Astrocyte of the cerebellum (primary cell): Measurements from ENCODE around the gene POMT2.

Source experiments
- DNase-seq: peaks from one replicate; pipeline ENCODE4 v3.0.0-alpha.2; 2011; ENCODE audit warnings: low read depth
- H3K4me3 ChIP-seq: 2 replicates; pipeline ENCODE4 v1.5.1; 2011; ENCODE audit warnings: mild to moderate bottlenecking, low read depth, low read length, moderate library complexity
- CTCF ChIP-seq: IDR thresholded peaks from 2 replicates; pipeline ENCODE4 v1.5.1; 2012; ENCODE audit warnings: low read length, low read depth, moderate library complexity, mild to moderate bottlenecking; ENCODE audit errors: missing control alignments
- in situ Hi-C: cut with HindIII; loops from 2 replicates; pipeline ENCODE4 v1.10.0; 2017; ENCODE audit warnings: low sequenced_read_pairs

Gene POMT2

DNA sequence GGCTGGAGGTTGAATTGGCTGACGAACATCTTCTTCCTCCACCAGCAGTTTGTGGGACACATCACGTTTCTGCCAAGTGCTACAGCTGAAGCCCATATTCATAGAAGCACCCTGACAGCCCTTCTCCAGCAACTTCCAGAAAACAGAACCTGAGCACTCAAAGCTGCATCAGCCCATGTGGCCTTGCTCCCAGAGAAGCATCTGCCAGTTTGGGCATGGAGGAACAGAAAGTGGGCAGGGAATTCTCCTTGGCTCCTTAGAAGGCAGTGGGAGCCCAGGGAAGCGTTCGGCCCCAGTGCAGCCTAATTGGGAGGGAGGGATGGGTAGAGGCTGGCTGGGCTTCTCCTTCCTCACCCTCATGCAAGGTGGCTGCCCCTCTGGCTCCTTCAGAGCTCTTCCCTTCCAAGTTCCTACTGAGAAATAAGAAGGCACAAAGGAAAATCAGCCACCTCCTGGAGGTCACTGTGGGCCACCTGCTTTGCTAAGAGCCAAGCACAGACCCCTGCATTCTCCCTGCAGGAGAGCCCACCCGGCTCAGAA is 45.6 kb downstream of the POMT2 start:
- DNase-seq, result no peak
- in situ Hi-C loops, result no loop called here
- no peak overlapping the region for H3K4me3 ChIP-seq
- no peak for TF ChIP-seq CTCF

DNA sequence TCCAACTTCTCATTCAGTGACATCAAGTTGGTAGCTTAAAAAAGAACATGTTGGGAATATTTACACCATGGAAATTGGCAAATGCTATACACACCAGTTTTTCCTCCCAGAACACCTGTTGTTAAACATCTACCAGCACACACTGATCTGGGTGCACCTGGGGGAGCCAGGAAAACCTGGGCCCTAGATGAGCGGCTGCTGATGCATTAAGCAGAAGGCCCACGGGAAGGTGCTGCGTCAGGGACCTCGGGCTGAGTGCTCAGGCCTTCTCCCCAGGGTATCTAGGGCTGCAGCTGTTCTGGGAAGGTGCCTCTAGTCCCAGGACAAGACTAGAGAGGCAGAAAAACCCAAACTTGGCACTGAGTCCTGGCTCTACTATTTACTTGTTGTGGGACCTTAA is 46.9 kb downstream of the POMT2 start:
- no peak overlapping the region for H3K4me3 ChIP-seq
- no peak for DNase-seq
- TF ChIP-seq CTCF, result no peak
- in situ Hi-C loops, result no loop called here

DNA sequence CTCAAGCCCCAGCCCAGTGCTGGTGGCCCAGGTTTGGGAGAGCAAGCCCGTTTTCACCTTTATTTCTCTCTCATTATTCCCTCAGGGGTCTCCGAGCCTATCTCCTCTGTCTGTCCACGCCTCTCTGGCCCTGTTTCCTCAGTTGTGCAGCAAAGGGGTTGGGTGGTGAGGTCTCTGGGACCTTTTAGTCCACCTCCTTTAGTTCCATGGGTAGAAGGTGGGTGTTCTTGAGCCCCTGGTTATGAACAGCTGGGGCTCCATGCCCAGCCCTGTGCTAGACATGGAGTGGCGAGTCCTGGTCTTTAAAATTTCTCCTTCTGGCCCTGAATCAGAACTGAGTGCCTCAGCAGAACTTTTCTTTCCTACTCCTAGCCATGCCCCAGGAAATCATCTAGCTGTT is 48.4 kb downstream of the POMT2 start:
- H3K4me3 ChIP-seq, result no peak overlapping the region
- DNase-seq, result no peak
- in situ Hi-C loops, result no loop called here
- no peak for TF ChIP-seq CTCF

DNA sequence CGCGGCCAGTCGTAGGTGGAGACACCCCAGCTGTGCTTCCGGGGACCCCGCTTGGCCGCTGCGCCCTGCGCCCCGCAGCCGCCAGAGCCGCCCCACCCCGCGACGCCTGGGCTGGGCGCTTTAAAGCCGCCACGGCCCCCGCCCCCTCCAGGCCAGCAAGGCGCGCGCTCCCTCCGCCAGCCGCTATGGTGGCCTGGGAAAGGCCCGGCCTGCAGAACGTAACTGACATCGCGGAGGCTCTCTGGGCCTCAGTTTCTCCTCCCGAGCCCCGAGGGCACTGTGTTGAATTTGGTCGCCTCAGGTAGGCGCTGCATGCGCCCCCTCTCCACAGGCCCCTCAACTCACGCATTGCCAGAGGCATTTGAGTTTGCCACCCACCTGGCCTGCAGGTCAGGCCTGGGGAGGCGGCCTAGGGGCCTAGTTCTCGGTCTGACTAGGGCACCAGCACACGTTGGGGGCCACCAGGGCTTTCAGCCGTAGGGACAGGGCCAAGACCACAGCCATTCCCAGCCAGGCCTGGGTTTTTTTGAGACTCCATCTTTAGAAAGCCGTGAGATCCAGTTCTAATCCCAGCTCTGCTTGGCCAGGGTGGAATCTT is 49.5 kb downstream of the POMT2 start, which contains the start of gene NGB:
TSS of gene NGB (minus strand) at position 94 of the 598 bp plus-strand sequence. CDS start 269 bp downstream, outside the sequence.
- no peak within 1 kb of the TSS for H3K4me3 ChIP-seq
- TF ChIP-seq CTCF, result no peak
- DNase-seq, result no peak
- in situ Hi-C loops, result no loop called here

DNA sequence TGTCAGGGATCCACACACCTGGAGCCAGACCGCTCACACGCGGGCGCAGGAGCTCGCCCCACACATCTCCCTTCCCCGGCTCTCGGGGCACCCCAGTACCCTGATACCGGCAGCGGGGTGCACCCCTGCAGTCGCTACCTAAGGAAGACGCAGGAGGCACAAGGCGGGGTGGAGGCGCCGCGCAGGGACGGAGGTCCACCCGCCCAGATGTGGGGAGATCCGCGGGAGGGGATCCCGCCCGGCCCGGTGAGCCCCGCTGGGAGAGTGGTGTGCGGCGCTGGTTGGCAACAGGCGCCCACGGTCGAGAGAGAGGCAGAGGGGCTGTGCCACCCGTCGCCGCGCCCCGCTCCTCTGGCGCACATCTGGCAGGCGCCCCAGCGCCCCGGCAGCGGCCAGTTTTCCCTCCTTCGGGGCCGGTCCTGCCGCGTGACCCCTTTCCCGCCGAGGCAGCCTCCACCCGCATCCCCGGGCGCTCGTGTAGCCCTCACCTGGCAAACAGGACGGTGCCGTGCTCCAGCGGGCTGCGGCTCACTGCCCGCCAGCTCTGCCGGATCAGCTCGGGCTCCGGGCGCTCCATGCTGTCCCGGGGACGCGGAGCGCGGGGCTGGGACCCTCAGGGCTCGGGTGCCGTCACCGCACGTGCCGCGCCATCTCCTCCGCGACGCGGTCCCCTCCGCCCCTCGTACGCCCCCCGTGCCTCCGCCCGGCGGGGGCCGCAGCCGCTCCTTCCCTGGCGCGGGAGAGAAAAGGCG is 50.1 kb downstream of the POMT2 start:
- no peak for DNase-seq
- in situ Hi-C loops, result no loop called here
- TF ChIP-seq CTCF, result no peak
- H3K4me3 ChIP-seq, result no peak overlapping the region

DNA sequence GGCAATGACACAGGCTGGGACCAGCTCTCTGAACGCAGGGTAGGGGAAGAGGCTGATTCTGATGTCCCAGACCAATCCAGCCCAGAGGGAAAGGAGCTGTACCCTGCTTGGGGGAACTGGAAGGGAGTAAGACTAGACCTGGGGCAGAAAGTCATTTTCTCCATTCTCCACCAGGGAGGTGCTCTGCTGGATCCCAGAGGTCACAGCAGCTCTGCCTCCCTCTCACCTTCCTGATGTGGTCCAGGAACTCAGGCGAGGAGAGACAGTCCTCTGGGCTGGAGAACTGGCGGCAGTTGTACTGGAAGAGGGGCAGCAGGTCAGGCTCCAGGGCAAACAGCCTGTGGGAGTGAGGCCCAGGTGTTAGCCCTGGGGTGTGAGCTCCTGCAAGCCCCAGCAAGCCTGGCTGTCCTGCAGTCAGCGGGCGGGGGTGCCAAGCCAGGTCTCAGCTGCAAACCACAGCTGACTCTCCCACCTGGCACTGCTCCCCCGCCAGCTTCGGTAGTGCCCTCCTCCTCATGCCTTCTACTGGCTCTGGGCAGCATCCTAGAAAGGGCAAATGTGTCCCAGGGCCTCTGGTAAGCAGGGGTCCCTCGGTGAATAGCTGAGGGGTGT is 51.6 kb downstream of the POMT2 start:
- no peak for TF ChIP-seq CTCF
- no peak overlapping the region for H3K4me3 ChIP-seq
- no peak for DNase-seq
- in situ Hi-C loops, result no loop called here
